Measurements from ENCODE around the gene ADCY6. TPM values are rescaled to one million over a fixed set of nuclear protein-coding genes. Genes with fewer than 3 reads are reported as not detected.

The ADCY6 gene
- 100 to 1,000 TPM in 1 of 4 donors, 10 to 100 TPM in 3; 71.7 to 103 (median 80.4) TPM for polyA plus RNA-seq (ENCODE audit: insufficient read length in 4 of 4)

DNA sequence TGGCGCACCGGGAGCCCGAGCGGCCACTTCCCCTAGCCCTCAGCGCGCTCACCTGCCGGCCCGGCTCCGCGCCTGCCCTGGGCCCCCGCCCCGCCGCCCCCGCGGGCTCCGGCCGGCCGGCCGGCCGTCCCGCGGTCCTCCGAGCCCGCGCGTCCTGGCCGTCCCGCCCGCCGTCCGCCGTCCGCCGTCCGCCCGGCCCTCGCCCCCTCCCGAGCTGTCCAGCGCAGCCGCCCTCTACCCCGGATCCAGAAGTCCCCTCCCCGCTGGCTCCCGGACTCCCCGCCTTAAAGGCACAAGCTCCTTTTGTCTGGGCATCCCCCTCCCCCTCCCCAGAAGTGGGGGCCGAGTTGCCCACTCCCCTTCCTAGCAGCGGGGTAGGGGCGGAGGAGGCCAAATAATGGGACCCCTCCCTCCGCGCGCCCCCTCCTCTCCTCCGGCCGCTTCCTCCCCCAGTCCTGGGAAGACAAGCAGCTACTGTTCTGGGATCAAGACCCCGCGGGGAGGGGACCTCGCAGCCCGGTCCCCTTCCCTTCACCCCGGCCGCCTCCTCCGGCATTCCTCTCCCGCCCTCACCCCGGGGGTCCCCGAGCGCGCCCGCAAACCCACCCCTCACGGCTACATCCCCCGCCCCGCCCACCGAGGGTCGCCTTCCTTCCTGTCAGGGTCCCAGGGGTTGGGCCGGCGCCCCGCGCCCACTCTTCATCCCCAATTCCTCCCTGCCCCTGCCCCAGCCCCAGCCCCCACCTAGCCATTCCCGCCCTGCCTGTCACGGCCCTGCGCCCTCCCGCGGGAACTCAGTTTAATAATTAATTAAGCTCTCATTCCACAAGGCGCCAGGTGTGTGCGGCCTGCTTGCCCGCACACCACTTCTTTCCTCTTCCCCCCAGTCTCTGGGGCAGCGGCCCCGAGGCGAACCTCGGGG, at the start of gene ADCY6:
Gene ADCY6 (minus strand): TSS at position 236 of the 922 bp plus-strand sequence. CDS start 5,655 bp downstream, outside the sequence.
- peak in 2 of 4 donors; percentile 72 to 75 for DNase-seq (ENCODE audit: low read depth in 4 of 4, low spot score in 3 of 4)

DNA sequence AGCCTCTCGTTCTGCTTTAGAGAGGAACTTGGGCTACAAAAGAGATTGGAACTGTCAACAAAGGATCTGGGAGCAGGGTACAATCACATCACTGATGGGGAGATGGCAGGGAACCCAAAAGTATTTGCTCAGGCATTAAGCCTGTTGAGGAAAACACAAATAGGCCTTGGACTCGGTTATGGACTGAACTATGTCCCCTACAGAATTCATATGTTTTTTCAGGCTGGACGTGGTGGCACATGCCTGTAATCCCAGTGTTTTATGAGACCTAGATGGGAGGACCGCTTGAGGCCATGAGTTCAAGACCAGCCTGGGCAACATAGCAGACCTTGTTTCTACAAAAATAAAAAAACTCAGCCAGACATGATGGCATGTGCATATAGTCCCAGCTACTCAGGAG, 49.2 kb upstream of the ADCY6 start:
- no peak for DNase-seq (ENCODE audit: low read depth in 4 of 4, low spot score in 3 of 4)

DNA sequence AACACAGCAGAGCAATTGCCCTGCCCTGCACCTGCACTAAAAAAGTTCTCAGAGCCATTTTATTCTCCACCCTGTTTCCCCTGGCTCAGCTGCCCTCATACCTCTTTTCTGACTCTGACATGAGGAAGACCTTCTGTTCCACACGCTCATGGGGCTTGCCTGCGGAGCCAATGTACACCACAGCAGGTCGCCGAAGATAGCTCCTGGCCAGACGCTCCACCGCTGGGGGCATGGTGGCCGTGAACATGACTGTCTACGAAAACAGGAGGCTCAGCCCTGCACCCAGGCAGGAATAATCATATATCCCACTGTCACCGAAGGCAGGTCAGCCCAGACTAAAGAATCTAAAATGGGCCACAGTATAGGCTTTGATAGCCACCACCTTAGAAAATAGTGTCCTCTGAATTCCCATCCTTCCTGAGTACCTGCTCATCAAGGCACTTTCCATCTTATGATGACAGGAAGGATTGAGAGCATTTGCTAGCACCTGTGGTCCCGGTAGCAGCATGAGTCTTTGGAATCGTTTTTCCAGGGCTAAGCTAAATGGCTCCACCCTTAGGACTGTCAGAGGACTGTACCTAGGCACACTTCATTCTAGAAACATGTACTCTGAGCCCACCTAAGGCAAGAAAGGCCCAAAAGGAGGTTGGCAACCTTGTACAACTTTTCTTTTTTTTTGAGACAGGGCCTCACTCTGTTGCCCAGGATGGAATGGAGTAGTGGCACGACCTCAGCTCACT, 43.6 kb upstream of the ADCY6 start:
- DNase-seq (ENCODE audit: low read depth in 4 of 4, low spot score in 3 of 4): no peak

DNA sequence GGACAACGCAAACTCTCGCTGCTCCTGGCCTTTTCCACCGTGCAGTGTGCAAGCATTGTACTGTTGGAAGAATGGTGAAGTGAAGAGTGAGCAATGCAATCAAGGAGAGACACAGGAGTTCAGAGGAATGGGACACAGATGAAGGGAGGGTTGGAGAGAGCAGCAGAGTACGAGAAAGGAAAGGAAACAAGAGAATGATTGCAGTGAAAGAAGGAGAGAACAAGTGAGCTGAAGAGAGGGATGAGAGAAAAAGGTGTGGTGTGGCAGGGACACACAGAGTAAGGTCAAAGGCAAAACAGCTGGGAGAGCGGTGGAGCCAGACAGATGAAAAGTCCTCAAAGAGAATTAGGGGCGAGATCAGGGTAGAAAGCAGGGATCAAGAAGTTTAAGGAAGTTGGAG, 42.4 kb upstream of the ADCY6 start:
- no peak for DNase-seq (ENCODE audit: low read depth in 4 of 4, low spot score in 3 of 4)

DNA sequence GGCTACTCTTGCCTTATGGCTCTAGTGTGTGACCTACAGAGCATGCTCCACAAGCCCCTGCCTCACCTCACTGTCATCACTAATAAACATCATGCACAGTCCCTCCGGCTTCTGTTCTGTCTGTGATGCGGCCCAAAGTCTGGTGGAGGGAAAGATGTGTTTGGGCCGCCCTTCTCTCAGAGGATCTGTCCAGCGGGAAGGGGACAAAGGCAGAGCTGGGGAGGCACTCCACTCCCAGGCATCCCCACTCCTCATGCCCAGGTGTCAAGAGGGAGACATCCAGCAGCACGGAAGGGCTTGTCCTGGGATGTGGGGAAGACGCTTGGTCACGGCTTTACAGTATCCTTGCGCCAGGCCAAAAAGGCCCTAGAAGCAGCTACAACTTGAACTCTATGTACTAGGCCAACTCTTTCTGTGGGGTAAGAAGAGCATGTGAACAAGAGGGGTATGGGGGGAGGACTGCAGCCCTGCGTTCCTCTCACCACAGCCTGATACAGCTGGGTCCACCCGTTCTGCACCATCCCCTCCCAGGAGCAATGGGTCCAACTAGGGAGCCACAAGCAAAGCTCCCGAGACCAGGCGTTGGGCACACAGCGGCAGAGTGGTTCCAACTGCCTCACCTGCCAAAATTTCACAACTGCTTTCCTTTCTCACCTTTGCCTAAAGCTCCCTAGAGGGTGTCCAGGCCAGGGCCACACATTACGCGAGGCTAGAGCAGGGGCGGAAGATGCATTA, 40.1 kb upstream of the ADCY6 start:
- no peak for DNase-seq (ENCODE audit: low read depth in 4 of 4, low spot score in 3 of 4)

DNA sequence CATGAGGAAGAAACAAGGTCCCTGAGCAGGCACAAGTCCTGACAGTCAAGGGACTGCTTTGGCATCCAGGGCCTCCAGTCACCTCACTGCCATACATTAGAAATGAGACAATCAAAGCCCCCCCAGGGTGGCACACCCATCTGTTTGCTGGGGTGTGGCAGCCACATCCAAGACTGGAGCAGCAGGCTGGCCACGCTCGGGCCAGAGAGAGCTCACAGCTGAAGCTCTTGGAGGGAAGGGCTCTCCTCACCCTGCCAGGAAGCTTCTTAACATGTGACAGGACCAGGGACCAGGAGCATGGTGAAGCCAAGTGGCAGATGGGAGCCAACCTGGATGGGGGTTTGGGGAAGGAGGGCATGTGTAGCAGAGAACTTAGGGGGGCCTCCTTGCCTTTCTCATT, 39.4 kb upstream of the ADCY6 start:
- no peak for DNase-seq (ENCODE audit: low read depth in 4 of 4, low spot score in 3 of 4)

DNA sequence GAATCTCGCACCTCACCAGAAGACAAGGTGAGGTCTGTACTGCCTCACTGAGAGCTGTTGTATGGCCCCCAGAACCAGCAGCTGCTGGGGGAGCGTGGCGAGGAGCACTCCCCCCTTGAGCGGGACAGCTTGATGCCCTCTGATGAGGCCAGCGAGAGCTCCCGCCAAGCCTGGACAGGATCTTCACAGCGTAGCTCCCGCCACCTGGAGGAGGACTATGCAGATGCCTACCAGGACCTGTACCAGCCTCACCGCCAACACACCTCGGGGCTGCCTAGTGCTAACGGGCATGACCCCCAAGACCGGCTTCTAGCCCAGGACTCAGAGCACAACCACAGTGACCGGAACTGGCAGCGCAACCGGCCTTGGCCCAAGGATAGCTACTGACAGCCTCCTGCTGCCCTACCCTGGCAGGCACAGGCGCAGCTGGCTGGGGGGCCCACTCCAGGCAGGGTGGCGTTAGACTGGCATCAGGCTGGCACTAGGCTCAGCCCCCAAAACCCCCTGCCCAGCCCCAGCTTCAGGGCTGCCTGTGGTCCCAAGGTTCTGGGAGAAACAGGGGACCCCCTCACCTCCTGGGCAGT, 38.7 kb upstream of the ADCY6 start:
- DNase-seq (ENCODE audit: low read depth in 4 of 4, low spot score in 3 of 4): no peak

DNA sequence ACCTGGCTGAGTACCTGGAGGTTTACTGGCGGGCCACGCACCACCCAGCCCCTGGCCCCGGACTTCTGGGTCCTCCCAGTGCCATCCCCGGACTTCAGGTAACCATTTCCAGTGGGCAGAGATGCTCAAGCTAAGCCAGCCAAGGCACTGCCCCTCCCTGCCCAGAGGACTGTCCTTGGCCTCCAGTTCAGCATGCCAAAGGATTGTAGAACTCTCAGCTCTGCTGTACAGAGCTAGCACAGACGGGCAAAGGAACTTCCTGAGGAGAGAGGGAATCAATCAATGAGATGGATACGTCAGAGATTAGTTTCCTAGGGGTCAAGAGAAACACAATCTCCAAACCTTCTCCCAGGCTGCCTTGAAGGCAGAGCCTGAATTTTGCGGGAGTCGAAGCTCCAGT, 38.1 kb upstream of the ADCY6 start:
- no peak for DNase-seq (ENCODE audit: low read depth in 4 of 4, low spot score in 3 of 4)

DNA sequence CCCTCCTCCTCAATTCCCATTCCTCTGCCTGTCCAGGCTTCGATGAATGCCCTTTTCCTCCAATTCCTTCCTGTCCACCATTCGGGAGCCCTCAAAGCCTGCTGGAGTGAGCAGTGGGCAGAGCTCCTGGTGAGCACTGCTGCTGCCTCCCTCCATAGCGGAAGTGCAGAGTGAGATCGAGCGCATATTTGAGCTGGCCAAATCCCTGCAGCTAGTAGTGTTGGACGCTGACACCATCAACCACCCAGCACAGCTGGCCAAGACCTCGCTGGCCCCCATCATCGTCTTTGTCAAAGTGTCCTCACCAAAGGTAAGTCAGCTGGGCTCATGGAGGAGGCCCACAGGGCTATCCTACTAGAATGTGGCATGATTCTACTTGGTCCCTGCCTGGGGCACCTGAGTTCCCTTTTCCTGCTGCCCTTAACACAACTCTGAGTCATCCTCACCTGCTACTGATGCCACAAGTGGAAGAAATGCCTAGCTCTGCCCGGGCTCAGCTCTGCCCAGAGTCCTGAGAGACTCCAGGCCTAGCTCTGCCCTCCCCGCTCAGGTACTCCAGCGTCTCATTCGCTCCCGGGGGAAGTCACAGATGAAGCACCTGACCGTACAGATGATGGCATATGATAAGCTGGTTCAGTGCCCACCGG, 37.4 kb upstream of the ADCY6 start:
- no peak for DNase-seq (ENCODE audit: low read depth in 4 of 4, low spot score in 3 of 4)

DNA sequence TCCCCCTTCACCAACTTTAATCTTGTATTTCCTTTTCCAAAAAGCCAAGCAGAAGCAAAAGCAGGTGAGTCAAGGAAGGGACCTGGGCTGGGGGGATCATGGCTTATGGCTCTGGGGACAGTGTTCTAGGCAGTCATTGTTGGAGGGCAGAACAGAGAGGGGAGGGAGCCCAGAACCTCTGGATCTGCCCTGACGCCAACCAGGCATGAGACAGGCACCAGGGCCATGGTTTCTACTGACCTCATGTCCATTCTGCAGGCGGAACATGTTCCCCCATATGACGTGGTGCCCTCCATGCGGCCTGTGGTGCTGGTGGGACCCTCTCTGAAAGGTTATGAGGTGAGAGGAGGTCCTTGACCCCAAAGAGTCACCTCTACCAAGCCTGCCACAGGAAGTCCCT, 36.0 kb upstream of the ADCY6 start:
- no peak for DNase-seq (ENCODE audit: low read depth in 4 of 4, low spot score in 3 of 4)

DNA sequence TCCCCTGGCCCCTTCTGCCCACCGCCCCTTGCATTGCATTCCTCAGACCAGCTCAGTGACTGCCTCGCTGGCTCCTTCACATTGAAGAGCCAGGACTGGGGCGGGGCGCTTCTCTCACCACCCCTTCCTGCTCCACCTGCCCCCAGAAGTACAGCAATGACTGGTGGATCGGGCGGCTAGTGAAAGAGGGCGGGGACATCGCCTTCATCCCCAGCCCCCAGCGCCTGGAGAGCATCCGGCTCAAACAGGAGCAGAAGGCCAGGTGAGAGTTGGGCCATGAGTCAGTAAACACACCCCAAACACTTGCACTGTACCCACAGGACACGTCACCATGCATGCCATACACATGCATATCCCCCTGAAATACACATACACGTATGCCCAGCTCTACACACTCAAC, 35.2 kb upstream of the ADCY6 start:
- no peak for DNase-seq (ENCODE audit: low read depth in 4 of 4, low spot score in 3 of 4)

DNA sequence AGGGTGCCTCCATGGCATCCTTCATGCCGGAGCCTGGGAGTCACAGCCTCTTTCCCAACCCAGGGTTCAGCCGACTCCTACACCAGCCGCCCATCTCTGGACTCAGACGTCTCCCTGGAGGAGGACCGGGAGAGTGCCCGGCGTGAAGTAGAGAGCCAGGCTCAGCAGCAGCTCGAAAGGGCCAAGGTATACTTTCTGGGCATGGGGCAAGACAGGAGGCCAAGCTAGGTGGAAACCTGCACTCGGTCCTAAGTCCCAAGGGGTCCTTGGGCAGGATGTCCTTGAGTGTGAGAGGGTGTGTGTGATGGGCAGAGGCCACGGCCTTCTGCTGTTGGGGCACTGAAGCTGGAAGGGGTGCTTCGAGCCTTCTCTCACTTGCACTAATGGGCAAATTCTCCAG, 34.4 kb upstream of the ADCY6 start:
- DNase-seq (ENCODE audit: low read depth in 4 of 4, low spot score in 3 of 4): no peak

DNA sequence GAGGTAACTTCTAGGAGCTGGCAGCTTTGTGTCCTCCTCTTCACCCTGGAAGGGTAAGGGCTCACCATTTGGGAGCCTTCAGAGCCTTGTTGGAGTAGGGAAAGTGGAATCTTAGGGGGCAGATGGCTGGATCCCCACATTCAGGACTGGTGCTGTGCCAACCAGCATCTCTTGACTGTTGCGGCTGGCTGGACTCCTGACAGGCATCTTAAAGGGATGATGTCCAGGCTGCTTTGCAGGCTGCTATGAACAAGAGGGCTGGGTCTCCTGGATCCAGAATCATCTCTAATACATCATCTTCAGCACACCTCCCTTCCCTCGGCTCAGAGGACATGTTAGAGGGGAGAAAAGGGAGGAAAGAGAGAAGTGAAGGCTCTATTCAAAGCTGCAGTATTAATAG, 33.8 kb upstream of the ADCY6 start:
- no peak for DNase-seq (ENCODE audit: low read depth in 4 of 4, low spot score in 3 of 4)

DNA sequence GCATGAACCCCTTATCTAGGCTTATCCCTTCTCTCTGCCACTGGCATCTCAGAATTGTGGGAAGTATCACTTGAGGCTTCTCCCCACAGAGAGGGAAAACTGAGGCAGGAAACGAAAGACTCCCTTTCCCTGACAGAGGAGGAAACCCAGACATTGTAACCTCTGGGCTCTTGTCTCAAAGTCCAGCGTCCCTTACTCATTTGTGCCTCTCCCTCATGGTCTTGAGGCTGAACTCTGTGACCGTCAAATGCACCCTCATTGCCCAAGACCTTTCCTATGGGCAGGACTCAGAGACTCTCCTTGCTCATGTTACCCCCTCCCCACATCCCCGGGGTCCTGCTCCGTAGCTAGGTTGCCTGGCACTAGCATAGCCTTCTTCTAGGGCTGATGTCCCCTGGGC, 33.2 kb upstream of the ADCY6 start:
- no peak for DNase-seq (ENCODE audit: low read depth in 4 of 4, low spot score in 3 of 4)

DNA sequence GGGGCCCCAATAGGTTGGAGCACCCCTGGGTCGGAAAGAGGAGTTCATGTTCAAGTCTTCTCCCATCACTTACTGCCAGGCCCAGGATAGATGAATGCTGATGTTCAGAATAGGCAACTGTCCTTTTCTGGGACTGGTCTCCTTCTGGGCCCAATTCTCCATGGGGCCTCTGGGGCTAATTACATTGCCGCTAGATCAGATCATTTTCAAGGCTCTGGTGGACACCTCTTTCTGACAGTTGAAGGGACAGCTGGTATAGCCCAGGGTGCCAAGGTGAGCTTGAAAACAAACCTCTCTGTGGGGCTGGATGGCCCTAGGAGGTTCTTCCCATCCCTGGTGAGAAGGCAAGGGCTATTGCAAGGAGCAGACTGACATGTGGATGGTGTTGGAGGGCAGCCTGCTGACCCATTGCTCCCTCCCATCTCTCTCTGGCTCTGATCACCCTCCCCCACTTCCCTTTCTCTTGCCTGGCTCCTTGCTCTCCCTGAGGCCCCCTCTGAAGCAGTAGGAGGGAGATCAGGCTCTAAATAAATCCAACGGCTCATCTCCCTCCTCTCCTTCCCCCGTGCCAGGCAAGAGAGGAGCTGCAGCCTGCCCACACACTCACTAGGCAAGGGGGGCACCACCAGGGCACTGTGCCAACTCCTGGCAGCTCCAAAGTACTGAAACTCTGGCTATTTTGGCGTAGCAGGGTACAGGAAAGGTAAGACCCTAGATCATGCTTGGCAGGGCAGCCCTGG, 31.3 kb upstream of the ADCY6 start:
- no peak for DNase-seq (ENCODE audit: low read depth in 4 of 4, low spot score in 3 of 4)

DNA sequence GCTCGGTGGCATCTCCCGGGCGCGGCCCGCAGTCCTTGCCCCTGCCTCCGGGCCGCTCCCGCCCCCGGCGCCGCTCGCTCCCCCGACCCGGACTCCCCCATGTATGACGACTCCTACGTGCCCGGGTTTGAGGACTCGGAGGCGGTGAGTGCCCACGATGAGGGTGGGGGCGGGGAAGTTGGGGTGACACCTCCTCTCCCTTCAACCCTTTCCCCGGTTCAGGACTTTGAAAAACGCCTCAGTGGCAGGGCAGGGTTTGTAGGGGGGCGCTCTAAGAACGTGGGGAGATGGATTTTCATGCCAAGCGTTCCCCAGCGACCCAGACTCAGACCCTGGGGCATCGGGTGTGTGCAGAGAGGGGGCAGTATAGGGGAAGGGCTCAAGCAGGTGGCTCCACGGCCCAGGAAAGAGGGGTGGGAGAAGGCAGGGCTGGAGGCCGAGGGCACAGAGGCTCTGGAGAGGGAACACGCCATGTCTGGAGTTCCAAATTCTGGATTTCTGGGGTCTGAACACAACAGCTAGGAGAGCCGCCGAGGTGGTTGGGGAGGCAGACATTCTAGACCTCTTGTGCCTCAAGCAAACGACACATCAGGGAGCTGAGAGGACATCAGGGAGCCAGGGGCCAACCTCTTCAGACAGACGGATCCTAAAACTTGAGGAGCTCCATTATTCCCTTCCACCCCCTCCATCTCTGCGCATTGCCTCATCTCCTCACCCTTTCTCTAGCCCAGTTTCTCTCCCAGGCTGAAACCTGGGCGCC, 30.1 kb upstream of the ADCY6 start:
- no peak for DNase-seq (ENCODE audit: low read depth in 4 of 4, low spot score in 3 of 4)

DNA sequence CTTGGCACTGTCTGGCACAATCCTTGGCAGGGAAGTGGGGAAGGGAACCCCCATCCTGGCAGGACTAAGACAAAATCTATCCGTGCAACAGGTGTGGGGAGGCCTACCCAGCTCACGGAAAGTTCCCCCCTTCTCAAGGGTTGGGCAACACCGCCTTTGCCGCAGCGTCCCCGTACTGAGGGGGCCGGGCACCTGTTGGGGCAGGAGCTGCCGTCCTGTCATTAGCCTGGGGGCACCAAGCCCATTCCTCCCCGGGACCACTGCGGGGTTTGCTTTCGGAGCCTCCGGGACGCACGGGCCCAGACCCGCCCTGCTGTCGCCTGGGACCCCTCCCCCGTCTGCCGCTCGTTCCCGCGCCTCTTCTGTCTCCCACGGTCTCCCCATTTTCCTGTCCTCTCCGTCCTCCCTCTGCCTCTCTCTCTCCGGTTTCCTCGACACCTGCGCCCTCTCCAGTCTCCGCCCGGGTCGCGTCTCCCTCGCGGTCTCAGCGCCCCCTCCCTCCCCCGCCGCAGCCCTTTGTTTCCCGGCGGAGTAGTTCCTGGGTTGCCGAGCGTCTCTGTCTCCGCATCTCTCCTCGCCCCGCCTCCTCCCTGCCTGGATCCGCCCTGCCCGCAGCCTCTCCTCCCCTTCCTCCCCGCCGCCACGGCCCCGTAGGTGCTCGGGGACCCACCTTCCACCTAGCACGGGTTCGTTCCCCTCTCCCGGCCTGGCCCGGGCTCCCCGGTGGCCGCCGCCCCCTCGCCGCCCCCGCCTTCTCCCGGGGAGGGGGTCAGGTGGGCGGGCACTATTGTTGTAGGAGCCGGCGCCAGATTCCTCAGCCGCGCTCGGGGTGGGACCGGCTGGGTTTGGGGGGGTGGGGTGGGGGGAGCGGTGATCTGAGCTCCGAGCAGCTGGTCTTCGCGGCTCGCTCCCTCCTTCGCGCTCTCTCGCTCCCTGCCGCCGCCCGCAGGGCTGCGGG, 29.3 kb upstream of the ADCY6 start, which contains the start of gene CACNB3:
Gene CACNB3 (plus strand): TSS at position 624 of the 958 bp plus-strand sequence. CDS start 434 bp downstream, outside the sequence.
- no peak for DNase-seq (ENCODE audit: low read depth in 4 of 4, low spot score in 3 of 4)
